LNCAP (cell line): ENCODE results near the gene CXCL10.
A peak's percentile ranks its signal among the peaks of the same experiment; 100 is the strongest.

Source experiments
- TF ChIP-seq, protein P1 (sequence below): fragments of 450-650 bp; IDR thresholded peaks from 2 replicates; pipeline ENCODE4 v1.5.1; 2017; ENCODE audit warnings: mild to moderate bottlenecking

CXCL10 gene

DNA sequence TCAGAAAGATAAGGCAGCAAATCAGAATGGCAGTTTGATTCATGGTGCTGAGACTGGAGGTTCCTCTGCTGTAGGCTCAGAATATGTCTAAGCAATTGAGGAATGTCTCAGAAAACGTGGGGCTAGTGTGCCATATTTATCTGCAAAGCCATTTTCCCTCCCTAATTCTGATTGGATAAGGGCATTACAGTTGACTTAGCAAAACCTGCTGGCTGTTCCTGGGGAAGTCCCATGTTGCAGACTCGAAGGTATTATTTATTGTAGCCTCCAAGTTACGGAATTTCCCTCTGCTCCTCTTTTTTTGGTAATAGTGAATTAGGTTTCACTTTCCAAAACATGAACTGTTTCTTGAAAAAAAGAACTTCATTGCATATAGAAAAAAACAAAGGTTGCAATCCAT lies at the start of gene CXCL10:
Gene CXCL10 (minus strand): TSS at position 109 of the 400 bp plus-strand sequence. CDS start 66 bp downstream, at position 43.
- TF ChIP-seq, protein P1, sequence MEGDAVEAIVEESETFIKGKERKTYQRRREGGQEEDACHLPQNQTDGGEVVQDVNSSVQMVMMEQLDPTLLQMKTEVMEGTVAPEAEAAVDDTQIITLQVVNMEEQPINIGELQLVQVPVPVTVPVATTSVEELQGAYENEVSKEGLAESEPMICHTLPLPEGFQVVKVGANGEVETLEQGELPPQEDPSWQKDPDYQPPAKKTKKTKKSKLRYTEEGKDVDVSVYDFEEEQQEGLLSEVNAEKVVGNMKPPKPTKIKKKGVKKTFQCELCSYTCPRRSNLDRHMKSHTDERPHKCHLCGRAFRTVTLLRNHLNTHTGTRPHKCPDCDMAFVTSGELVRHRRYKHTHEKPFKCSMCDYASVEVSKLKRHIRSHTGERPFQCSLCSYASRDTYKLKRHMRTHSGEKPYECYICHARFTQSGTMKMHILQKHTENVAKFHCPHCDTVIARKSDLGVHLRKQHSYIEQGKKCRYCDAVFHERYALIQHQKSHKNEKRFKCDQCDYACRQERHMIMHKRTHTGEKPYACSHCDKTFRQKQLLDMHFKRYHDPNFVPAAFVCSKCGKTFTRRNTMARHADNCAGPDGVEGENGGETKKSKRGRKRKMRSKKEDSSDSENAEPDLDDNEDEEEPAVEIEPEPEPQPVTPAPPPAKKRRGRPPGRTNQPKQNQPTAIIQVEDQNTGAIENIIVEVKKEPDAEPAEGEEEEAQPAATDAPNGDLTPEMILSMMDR: no peak

DNA sequence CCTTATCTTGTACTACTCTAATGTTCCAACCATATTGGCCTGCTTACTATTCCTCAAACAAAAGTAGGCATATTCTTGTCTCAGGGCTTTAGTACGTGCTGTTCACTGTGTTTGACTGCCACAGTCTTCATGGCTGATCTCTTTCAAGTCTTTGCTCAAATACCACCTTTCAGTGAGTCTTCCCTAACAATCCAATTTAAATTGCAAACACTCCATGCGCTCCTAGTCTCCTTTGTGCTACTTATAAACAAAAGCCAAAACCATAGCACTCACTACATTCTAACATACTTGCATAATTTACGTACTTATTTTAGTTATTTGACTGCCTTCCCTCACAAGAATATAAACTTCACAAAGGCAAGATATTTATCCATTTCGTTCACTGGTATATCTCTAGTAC lies 49.5 kb upstream of the CXCL10 start:
- TF ChIP-seq, protein P1: no peak

DNA sequence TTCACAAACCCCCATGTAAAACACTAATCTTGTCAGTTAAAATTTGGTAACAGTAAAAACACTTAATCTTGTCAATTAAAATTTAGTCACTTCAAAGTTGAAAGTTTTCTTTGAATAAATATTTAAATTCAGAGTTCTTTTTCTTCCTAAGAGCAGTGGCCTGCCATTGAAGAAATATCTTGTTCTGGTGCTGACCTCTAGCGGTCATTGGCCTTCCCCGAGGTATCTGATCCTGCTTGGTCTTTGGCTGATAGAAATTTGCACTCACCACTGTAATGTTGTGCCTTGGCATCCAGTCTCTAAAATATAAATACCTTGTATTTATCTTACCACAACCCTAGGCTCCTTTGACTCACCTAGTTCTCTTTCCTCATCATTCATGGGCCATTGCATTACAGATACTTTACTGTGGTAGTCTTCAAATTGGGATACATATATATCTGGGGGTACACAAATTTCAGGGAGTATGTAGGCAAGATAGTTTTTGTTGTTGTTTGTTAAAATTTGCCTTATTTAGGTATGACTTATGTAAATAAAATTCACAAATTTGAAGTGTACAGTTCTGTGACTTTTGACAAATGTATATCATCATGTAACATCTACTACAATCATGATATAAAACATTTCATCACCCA lies 44.5 kb upstream of the CXCL10 start:
- TF ChIP-seq, protein P1: peak; percentile 85

DNA sequence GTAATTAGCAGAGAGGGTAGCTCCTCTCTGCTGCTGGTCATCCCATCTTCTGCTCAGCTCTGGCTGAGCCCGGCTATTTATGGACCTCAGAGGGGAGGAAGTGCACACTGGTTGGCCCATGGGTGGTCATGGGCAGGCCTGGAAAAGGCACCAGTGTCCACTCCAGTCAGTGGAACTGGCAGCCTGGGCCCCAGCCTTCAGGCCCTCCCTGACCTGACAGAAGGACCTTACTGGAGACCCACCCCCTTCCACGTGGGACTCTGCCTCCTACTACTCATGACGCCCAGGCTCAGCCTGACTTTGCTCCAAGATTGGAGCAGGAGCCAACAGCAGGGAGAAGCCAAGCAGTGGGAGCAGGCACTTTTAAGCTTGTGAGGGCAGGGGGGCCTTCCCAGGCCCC lies 43.2 kb upstream of the CXCL10 start:
- TF ChIP-seq, protein P1: no peak

DNA sequence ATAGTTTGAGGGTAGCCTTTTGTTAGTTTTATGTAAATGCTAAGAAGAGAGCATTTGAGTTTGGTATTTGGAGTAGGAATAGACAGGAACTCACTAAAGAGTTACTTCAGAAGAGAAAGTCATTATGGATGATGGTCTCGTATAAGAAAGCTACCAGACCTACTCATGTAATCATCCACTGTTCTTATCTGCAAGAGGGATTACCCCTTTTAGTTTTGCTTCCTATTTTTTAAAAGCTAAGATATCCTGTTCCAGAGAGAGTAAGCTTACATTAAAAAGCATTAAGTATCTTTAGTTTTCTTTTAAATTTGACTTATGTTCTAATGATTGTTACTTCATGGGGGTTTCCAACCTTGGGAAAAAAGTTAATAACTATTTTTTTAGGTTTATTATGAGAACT lies 38.7 kb upstream of the CXCL10 start:
- TF ChIP-seq, protein P1: no peak

DNA sequence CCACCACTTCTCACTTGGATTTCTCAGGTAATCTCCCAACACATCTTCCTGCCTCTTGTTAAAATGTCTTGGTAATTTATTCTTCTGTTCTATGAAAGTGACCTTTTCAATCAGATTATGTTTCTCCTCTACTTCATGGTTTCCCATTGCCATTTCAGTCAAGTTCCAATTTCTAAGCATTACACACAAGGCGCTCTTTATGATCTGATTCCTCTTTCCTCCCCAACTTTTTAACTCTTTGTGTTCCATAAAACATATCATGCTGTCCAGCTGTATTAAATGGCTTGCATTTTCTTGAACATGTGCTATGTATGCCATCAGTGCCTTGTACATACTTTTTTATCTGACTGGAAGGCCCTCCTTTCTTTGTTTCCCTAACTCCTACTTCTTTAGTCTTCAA lies 38.1 kb upstream of the CXCL10 start:
- TF ChIP-seq, protein P1: no peak

DNA sequence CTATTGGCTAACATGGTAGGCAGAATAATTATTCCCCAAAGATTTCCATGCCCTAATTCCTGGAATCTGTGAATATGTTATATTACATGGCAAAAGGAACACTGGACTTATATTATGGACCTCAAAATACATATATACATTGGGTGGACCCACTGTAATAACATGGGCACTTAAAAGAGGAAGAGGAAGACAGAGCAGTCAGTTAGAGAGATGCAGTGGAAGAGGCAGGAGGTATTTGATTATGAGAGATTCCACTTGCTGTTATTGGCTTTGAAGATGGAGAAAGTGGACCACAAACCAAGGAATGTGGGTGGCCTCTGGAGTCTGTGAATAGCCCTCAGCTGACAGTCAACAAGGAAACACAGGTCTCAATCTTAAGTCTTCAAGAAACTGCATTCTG lies 37.2 kb upstream of the CXCL10 start:
- TF ChIP-seq, protein P1: no peak

DNA sequence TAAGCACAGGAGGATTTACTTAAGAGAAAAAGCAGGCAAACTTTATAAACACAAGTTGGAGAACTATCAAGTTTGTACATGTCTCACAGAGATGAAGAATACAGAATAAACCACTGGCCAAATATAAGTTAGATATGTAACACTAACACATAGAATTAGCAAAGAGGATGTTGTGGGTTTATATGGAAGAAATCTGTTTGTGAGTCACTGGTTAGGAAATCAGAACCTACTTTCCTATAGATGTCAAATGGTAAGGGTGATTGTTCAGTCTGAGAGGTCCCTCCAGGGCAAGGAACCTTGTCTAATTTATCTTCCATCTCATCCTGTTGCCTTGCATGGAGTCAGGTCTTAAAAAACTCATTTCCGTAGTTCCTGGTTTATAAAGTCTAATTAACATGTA lies 36.5 kb upstream of the CXCL10 start:
- TF ChIP-seq, protein P1: no peak
